Chondrocyte (in vitro differentiated cells): ENCODE results near the gene IGF2BP1. TPM values are rescaled to one million over a fixed set of nuclear protein-coding genes. Genes with fewer than 3 reads are reported as not detected.
"Not testable (repeated sequence)": the region's sequence is repeated elsewhere in the genome, so short reads cannot be mapped to it uniquely, and the experiment has no call there.

Source experiments
- DNase-seq: peaks from one replicate; pipeline ENCODE4 v3.0.0; 2021; ENCODE audit warnings: mixed read lengths, low spot score
- H3K27ac Mint-ChIP-seq: one replicate; pipeline ENCODE4 v1.8.0; 2021; ENCODE audit warnings: mild to moderate bottlenecking, moderate library complexity, mixed read lengths; ENCODE audit not compliant: unreplicated experiment
- H3K27me3 Mint-ChIP-seq: 2 replicates; pipeline ENCODE4 v1.8.0; 2021; ENCODE audit warnings: low read depth, mixed read lengths
- H3K36me3 Mint-ChIP-seq: 2 replicates; pipeline ENCODE4 v1.8.0; 2021; ENCODE audit warnings: low read depth, mixed read lengths
- H3K4me1 Mint-ChIP-seq: 2 replicates; pipeline ENCODE4 v1.8.0; 2021; ENCODE audit warnings: low read depth, mild to moderate bottlenecking, mixed read lengths
- H3K4me3 Mint-ChIP-seq: one replicate; pipeline ENCODE4 v1.8.0; 2021; ENCODE audit warnings: mild to moderate bottlenecking, moderate library complexity, mixed read lengths; ENCODE audit not compliant: unreplicated experiment
- H3K9me3 Mint-ChIP-seq: 2 replicates; pipeline ENCODE4 v1.8.0; 2021; ENCODE audit warnings: low read depth, mixed read lengths
- total RNA-seq: library from RNA; stranded (reverse); gene quantifications from 3 replicates; pipeline ENCODE4 v1.2.1, GENCODE V29; 2021
- TF ChIP-seq, protein P1 (sequence below): fragments of 200-600 bp; sonication (generic); IDR thresholded peaks from 2 replicates; pipeline ENCODE4 v1.5.0; 2021; ENCODE audit warnings: antibody characterized with exemption, mild to moderate bottlenecking, moderate library complexity

Gene IGF2BP1
- total RNA-seq, 1 donor from 2014 or later = 60.0 TPM

DNA sequence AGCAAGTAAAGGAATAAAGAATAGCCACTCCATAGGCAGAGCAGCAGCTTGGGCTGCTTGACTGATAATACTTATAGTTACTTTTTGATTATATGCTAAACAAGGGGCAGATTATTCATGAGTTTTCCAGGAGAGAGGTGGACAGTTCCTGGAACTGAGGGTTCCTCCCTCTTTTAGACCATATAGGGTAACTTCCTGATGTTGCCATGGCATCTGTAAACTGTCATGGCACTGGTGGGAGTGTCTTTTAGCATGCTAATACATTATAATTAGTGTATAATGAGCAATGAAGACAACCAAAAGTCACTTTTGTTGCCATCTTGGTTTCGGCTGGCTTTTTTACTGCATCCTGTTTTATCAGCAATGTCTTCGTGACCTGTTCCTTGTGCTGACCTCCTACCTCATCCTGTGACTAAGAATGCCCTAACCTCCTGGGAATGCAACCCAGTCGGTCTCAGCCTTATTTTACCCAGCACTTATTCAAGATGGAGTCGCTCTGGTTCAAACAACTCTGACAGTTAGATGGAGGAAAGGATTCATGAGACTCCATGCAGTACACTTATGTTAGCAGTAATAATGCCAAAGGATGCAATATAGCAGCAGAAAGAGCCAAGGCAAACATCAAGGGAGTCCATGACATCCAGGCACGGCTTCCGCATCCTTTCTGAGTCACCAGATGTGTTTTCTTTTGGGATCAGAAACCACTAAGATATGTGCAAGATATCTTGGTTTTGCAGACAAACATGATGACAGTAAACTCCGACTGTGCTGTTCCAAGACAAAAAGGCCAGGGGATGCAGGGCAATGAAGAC lies 79.6 kb downstream of the IGF2BP1 start:
- H3K27me3 Mint-ChIP-seq = peaks cover 6% of the 10 kb centered on the region
- H3K4me1 Mint-ChIP-seq = peaks cover 10% of the 10 kb centered on the region
- peaks cover 5% of the 10 kb centered on the region for H3K9me3 Mint-ChIP-seq
- H3K4me3 Mint-ChIP-seq = no peak overlapping the region
- DNase-seq = no peak
- no peaks in the 10 kb centered on the region for H3K36me3 Mint-ChIP-seq
- peak overlapping the region; percentile 79 for H3K27ac Mint-ChIP-seq
- TF ChIP-seq, protein P1, sequence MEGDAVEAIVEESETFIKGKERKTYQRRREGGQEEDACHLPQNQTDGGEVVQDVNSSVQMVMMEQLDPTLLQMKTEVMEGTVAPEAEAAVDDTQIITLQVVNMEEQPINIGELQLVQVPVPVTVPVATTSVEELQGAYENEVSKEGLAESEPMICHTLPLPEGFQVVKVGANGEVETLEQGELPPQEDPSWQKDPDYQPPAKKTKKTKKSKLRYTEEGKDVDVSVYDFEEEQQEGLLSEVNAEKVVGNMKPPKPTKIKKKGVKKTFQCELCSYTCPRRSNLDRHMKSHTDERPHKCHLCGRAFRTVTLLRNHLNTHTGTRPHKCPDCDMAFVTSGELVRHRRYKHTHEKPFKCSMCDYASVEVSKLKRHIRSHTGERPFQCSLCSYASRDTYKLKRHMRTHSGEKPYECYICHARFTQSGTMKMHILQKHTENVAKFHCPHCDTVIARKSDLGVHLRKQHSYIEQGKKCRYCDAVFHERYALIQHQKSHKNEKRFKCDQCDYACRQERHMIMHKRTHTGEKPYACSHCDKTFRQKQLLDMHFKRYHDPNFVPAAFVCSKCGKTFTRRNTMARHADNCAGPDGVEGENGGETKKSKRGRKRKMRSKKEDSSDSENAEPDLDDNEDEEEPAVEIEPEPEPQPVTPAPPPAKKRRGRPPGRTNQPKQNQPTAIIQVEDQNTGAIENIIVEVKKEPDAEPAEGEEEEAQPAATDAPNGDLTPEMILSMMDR = no peak

DNA sequence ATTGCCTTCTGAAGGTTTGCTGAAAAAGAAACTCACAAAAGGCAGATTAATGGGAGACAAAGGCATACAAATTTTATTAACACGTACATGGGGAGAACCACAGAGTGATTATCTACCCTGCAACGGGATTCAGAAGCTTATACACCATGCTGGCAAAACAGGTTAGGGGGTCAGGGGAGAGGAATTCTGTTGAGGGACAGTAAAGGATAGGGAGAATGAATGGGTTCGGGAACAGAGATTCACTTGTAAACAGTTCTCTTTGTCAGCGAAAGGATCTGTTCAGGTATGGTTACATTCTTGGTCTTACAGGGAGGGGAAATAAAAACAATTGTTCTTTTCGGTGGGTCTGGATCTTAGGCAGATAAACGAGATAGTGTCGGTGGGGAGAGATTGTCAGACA lies 81.1 kb downstream of the IGF2BP1 start:
- Mint-ChIP-seq H3K27me3 (peaks cover 10% of the 10 kb centered on the region), H3K9me3 (peaks cover 5% of the 10 kb centered on the region), H3K27ac (no peak overlapping the region), H3K4me1 (peaks cover 10% of the 10 kb centered on the region), H3K36me3 (no peaks in the 10 kb centered on the region), H3K4me3 (no peak overlapping the region)
- no peak for DNase-seq
- TF ChIP-seq, protein P1 = no peak

DNA sequence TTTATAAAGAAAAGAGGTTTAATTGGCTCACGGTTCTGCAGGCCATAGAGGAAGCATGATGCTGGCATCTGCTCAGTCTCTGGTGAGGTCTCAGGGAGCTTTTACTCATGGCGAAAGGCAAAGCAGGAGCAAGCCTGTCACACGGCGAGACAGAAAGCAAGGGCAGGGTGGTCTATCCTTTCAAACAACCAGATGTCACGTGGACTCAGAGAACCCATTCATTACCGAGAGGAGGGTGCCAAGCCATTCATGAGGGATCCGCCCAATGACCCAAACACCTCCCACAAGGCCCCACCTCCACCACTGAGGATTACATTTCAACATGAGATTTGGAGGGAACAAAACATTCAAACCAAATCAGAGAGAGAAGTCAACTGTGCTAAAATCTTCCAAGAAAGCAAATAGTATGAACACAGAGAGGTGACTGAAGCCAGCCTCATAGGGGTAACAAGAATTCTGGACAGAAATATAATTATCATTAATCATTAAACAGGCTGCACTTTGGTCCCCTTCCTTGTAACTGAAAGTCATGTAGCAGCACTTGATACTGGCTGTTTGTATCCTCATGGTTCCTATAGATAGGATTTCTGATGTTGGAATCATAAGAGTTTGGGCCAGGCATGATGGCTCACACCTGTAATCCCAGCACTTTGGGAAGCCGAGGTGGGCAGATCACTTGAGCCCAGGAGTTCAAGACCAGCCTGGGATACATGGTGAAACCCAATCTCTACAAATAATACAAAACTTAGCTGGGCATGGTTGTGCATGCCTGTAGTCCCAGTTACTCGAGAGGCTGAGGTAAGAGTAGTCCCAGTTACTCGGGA lies 82.9 kb downstream of the IGF2BP1 start:
- peaks cover 12% of the 10 kb centered on the region for H3K4me1 Mint-ChIP-seq
- no peak overlapping the region for H3K27ac Mint-ChIP-seq
- H3K27me3 Mint-ChIP-seq = peaks cover 10% of the 10 kb centered on the region
- TF ChIP-seq, protein P1 = no peak
- DNase-seq = no peak
- H3K9me3 Mint-ChIP-seq = peaks cover 5% of the 10 kb centered on the region
- no peak overlapping the region for H3K4me3 Mint-ChIP-seq
- no peaks in the 10 kb centered on the region for H3K36me3 Mint-ChIP-seq

DNA sequence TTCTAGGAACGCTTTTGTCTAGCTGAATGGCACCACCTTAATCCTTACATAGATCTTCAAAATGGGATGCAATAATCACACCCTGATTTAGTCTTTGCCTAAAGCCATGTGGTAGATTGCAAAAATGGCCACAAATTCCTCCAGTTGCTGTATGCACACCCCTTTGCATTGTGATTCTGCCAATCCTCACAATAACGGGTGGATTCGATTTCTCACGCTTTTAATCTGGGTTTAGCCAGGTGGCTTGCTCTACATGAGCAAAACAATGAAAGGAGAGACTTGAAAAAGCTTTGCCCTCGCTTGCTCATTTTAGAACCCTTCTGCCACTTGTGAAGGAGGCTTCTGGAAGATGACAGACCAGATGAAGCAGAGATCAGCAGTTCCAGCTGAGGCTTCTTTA lies 85.0 kb downstream of the IGF2BP1 start:
- H3K4me1 Mint-ChIP-seq = peaks cover 10% of the 10 kb centered on the region
- no peak overlapping the region for H3K27ac Mint-ChIP-seq
- no peak overlapping the region for H3K4me3 Mint-ChIP-seq
- peaks cover 5% of the 10 kb centered on the region for H3K9me3 Mint-ChIP-seq
- H3K27me3 Mint-ChIP-seq = peaks cover 16% of the 10 kb centered on the region
- TF ChIP-seq, protein P1 = no peak
- no peak for DNase-seq
- H3K36me3 Mint-ChIP-seq = no peaks in the 10 kb centered on the region

DNA sequence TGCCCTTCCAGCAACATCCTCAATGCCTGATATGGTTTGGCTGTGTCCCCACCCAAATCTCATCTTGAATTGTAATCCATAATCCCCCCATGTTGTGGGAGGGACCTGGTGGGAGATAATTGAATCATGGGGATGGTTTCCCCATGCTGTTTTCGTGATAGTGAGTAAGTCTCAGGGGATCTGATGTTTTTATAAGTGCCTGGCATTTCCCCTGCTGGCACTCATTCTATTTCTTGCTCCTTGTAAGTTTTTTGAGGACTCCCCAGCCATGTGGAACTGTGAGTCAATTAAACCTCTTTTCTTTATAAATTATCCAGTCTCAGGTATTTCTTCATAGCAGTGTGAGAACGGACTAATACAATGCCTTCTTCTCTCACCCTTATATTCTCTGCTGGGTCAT lies 87.9 kb downstream of the IGF2BP1 start:
- not testable (repeated sequence) for H3K4me1 Mint-ChIP-seq, H3K27ac Mint-ChIP-seq, DNase-seq, H3K36me3 Mint-ChIP-seq, H3K4me3 Mint-ChIP-seq, H3K9me3 Mint-ChIP-seq
- H3K27me3 Mint-ChIP-seq = peaks cover 14% of the 10 kb centered on the region
